HepG2 (cell line): ENCODE measurements around the gene XPO1. TPM values are rescaled to one million over a fixed set of nuclear protein-coding genes. Genes with fewer than 3 reads are reported as not detected.

Source experiments
- ATF5 ChIP-seq: sonication (generic); formaldehyde crosslinking; IDR thresholded peaks from 2 replicates; pipeline ENCODE4 v1.4.0; 2020; ENCODE audit warnings: mild to moderate bottlenecking, low read depth, missing genetic modification reagents
- ELK4 ChIP-seq: sonication (generic); formaldehyde crosslinking; IDR thresholded peaks from 2 replicates; pipeline ENCODE4 v1.9.0; 2021; ENCODE audit warnings: missing genetic modification reagents, borderline replicate concordance
- HNRNPUL1 ChIP-seq: fragments of 200-400 bp; formaldehyde crosslinking; IDR thresholded peaks from 2 replicates; pipeline ENCODE4 v1.6.1; 2017; ENCODE audit warnings: low read depth, mild to moderate bottlenecking, low read length, moderate library complexity
- KLF16 ChIP-seq, 2 experiments: sonication (generic) in 1 of 2; formaldehyde crosslinking in 1 of 2; IDR thresholded peaks; 2 replicates each; pipeline versions ENCODE4 v1.6.1 to v1.8.0; 2016 to 2023; ENCODE audit warnings: missing genetic modification reagents in 2 of 2, missing compliant biosample characterization in 1 of 2
- KMT2A ChIP-seq: sonication (generic); formaldehyde crosslinking; IDR thresholded peaks from 2 replicates; pipeline ENCODE4 v1.4.0; 2020; ENCODE audit warnings: missing genetic modification reagents
- NONO ChIP-seq, 2 experiments: fragments of 450-650 bp in 1 of 2; sonication (generic) in 1 of 2; formaldehyde crosslinking in 1 of 2; IDR thresholded peaks in 1 of 2; conservative IDR thresholded peaks in 1 of 2; 2 replicates each; pipeline versions ENCODE4 v1.6.1 to v1.8.0; 2017 to 2022; ENCODE audit warnings: mild to moderate bottlenecking in 1 of 2, missing genetic modification reagents in 1 of 2, moderate library complexity in 1 of 2
- PAXIP1 ChIP-seq: sonication (generic); formaldehyde crosslinking; conservative IDR thresholded peaks from 2 replicates; pipeline ENCODE4 v1.4.0; 2020; ENCODE audit warnings: mild to moderate bottlenecking, missing genetic modification reagents, moderate library complexity
- PLRG1 ChIP-seq: fragments of 450-650 bp; conservative IDR thresholded peaks from 2 replicates; pipeline ENCODE4 v1.6.1; 2016
- RELA ChIP-seq: sonication (generic); formaldehyde crosslinking; IDR thresholded peaks from 2 replicates; pipeline ENCODE4 v1.4.0; 2020; ENCODE audit warnings: missing genetic modification reagents
- SMAD9 ChIP-seq: sonication (generic); formaldehyde crosslinking; IDR thresholded peaks from 2 replicates; pipeline ENCODE4 v1.5.1; 2020; ENCODE audit warnings: mild to moderate bottlenecking, missing genetic modification reagents
- SSRP1 ChIP-seq: IDR thresholded peaks from 2 replicates; pipeline ENCODE4 v1.6.1; 2016; ENCODE audit warnings: control low read depth
- TARDBP ChIP-seq: sonication (generic); formaldehyde crosslinking; IDR thresholded peaks from 2 replicates; pipeline ENCODE4 v1.8.0; 2022; ENCODE audit warnings: mild to moderate bottlenecking, missing genetic modification reagents
- TIGD3 ChIP-seq: sonication (generic); formaldehyde crosslinking; IDR thresholded peaks from 2 replicates; pipeline ENCODE4 v1.5.1; 2020; ENCODE audit warnings: mild to moderate bottlenecking, missing genetic modification reagents, borderline replicate concordance
- XRCC5 ChIP-seq: fragments of 200-400 bp; formaldehyde crosslinking; optimal IDR thresholded peaks from 2 replicates; pipeline ENCODE3; 2017; ENCODE audit warnings: mild to moderate bottlenecking, low read length
- ZMAT3 ChIP-seq: sonication (generic); formaldehyde crosslinking; conservative IDR thresholded peaks from 2 replicates; pipeline ENCODE4 v1.7.0; 2021; ENCODE audit warnings: missing genetic modification reagents
- ZNF232 ChIP-seq: sonication (generic); formaldehyde crosslinking; IDR thresholded peaks from 2 replicates; pipeline ENCODE4 v1.4.0; 2020; ENCODE audit warnings: missing genetic modification reagents, borderline replicate concordance
- ZNF629 ChIP-seq: sonication (generic); formaldehyde crosslinking; conservative IDR thresholded peaks from 2 replicates; pipeline ENCODE4 v1.5.0; 2020; ENCODE audit warnings: missing genetic modification reagents
- ZNF7 ChIP-seq: IDR thresholded peaks from 2 replicates; pipeline ENCODE4 v1.6.1; 2016; ENCODE audit warnings: missing biosample characterization, missing genetic modification reagents
- ZNF703 ChIP-seq: sonication (generic); formaldehyde crosslinking; IDR thresholded peaks from 2 replicates; pipeline ENCODE4 v1.5.1; 2020; ENCODE audit warnings: missing genetic modification reagents, mild to moderate bottlenecking, moderate library complexity, borderline replicate concordance
- ZNF839 ChIP-seq: sonication (generic); formaldehyde crosslinking; IDR thresholded peaks from 2 replicates; pipeline ENCODE4 v1.4.0; 2020; ENCODE audit warnings: missing genetic modification reagents, mild to moderate bottlenecking, borderline replicate concordance
- polyA plus RNA-seq, 8 experiments: library from polyadenylated mRNA; depleted of rRNA in 3 of 8; stranded (reverse) in 7 of 8; unstranded in 1 of 8; fragments of >200 nt; fragmentation: Illumina TruSeq in 4 of 8; extraction: Trizol in 4 of 8; gene quantifications; 2 replicates each; pipeline versions ENCODE4 v1.2.1 to v1.2.3, GENCODE V29; 2011 to 2016; ENCODE audit warnings: low read depth in 4 of 8, missing spikeins in 1 of 8, mixed read lengths in 1 of 8; ENCODE audit not compliant: insufficient read depth in 1 of 8
- total RNA-seq, 5 experiments: library from RNA; depleted of rRNA; stranded (reverse); fragments of >200 nt; fragmentation: Illumina TruSeq; extraction: Trizol; gene quantifications; 2 replicates each; pipeline ENCODE4 v1.2.3, GENCODE V29; 2016; ENCODE audit warnings: low read depth in 1 of 5

Gene XPO1
- total and polyA plus RNA-seq, 2 of the 13 experiments (the other 11 are each of a cell fraction or from before 2014, with no cell fraction given), result 67.4 to 212 TPM

GRCh38 chr2:61470965-61471904 is 66.9 kb downstream of the XPO1 start, which contains the start of gene USP34 (continued):
- no peak for TF ChIP-seq ELK4
- TF ChIP-seq ATF5, result peak; percentile 44; the same call in 1 of the 2 replicates
- no peak for TF ChIP-seq ZNF703 (CRISPR knock-in tag)
- TF ChIP-seq ZNF232, result peak; percentile 14; the same call in 1 of the 2 replicates
- no peak for TF ChIP-seq SMAD9 (CRISPR knock-in tag)
- no peak; the same call in 1 of the 2 replicates for TF ChIP-seq SSRP1 (CRISPR knock-in tag)
- TF ChIP-seq HNRNPUL1, result peak; percentile 73
- peak; percentile 3; the same call in 1 of the 2 replicates for TF ChIP-seq ZNF629 (CRISPR knock-in tag)
- peak; percentile 88 for TF ChIP-seq TARDBP
- no peak for TF ChIP-seq PLRG1
- TF ChIP-seq TIGD3 (CRISPR knock-in tag), result peak; percentile 68; the same call in 1 of the 2 replicates
- TF ChIP-seq ZMAT3 (CRISPR knock-in tag), result peak; percentile 82
- peak; percentile 51 for TF ChIP-seq PAXIP1
- TF ChIP-seq KMT2A (CRISPR knock-in tag), result peak; percentile 81; the same call in 1 of the 2 replicates
- no peak for TF ChIP-seq XRCC5
- 0 out of 2 replicates have a peak, but pooled peaks have one; percentile 55 for TF ChIP-seq RELA
- TF ChIP-seq ZNF839 (CRISPR knock-in tag), result no peak
- peak in 1 of 2 experiments; percentile 61; a peak in 1 of 4 replicates for TF ChIP-seq KLF16 (CRISPR knock-in tag; IDR thresholded peaks at IDR 0.05)
- TF ChIP-seq NONO (IDR thresholded peaks at IDR 0.05), result no peak
- peak; percentile 85 for TF ChIP-seq NONO (CRISPR knock-in tag; conservative IDR thresholded peaks at IDR 0.05)
- 0 out of 2 replicates have a peak, but pooled peaks have one; percentile 8 for TF ChIP-seq ZNF7 (CRISPR knock-in tag)
